ELR (cell line): ENCODE results near the gene KIAA0825.
"Not testable (repeated sequence)": the region's sequence is repeated elsewhere in the genome, so short reads cannot be mapped to it uniquely, and the experiment has no call there.

Experiments
- DNase-seq: peaks from one replicate; pipeline ENCODE4 v3.0.0-alpha.2; 2015; ENCODE audit warnings: low read depth

KIAA0825 gene

GRCh38 chr5:94375801-94376200 is 242.6 kb downstream of the KIAA0825 start:
- peak; percentile 19 for DNase-seq

GRCh38 chr5:94374336-94374735 is 244.1 kb downstream of the KIAA0825 start:
- DNase-seq: no peak

- DNase-seq: no peak
These were observed 250.5 kb downstream of the KIAA0825 start for GRCh38 chr5:94367900-94368299.

- DNase-seq: no peak
These were observed 251.6 kb downstream of the KIAA0825 start for GRCh38 chr5:94366811-94367210.

- DNase-seq: no peak
These were observed 255.5 kb downstream of the KIAA0825 start for GRCh38 chr5:94362857-94363256.

- DNase-seq: no peak
These were observed 256.3 kb downstream of the KIAA0825 start for GRCh38 chr5:94361832-94362796.

GRCh38 chr5:94361161-94361560 is 257.2 kb downstream of the KIAA0825 start:
- no peak for DNase-seq

- DNase-seq: no peak
These were observed 257.8 kb downstream of the KIAA0825 start for GRCh38 chr5:94360382-94361130.

GRCh38 chr5:94359880-94360279 is 258.5 kb downstream of the KIAA0825 start:
- no peak for DNase-seq

GRCh38 chr5:94355811-94356210 is 262.6 kb downstream of the KIAA0825 start:
- no peak for DNase-seq

GRCh38 chr5:94354837-94355485 is 263.4 kb downstream of the KIAA0825 start:
- DNase-seq: not testable (repeated sequence)

GRCh38 chr5:94353605-94354004 is 264.8 kb downstream of the KIAA0825 start:
- no peak for DNase-seq

GRCh38 chr5:94347130-94347529 is 271.3 kb downstream of the KIAA0825 start:
- DNase-seq: no peak

- no peak for DNase-seq
These were observed 273.1 kb downstream of the KIAA0825 start for GRCh38 chr5:94345257-94345656.

GRCh38 chr5:94337617-94338016 is 280.8 kb downstream of the KIAA0825 start:
- DNase-seq: no peak

- no peak for DNase-seq
These were observed 282.5 kb downstream of the KIAA0825 start for GRCh38 chr5:94335936-94336335.

GRCh38 chr5:94329115-94329514 is 289.3 kb downstream of the KIAA0825 start:
- peak; percentile 6 for DNase-seq

- DNase-seq: peak; percentile 11
These were observed 291.8 kb downstream of the KIAA0825 start for GRCh38 chr5:94326586-94326985.

- peak; percentile 2 for DNase-seq
These were observed 301.2 kb downstream of the KIAA0825 start for GRCh38 chr5:94316916-94317838.

GRCh38 chr5:94314460-94315131 is 303.8 kb downstream of the KIAA0825 start:
- DNase-seq: no peak

- DNase-seq: no peak
These were observed 304.7 kb downstream of the KIAA0825 start for GRCh38 chr5:94313696-94314095.
